Gastroesophageal sphincter (tissue), 4 donors: ENCODE measurements around the gene STK24. TPM values are rescaled to one million over a fixed set of nuclear protein-coding genes. Genes with fewer than 3 reads are reported as not detected.

ENCODE experiments used
- ATAC-seq: fragments of 150-250 bp; one replicate; pipeline ENCODE4 v1.9.1; 2016; ENCODE audit warnings: mild to moderate bottlenecking, moderate library complexity
- H3K27ac ChIP-seq, 4 donors: fragments of 200-600 bp; sonication (generic) in 3 of 4; 1 replicate in 3 of 4; 2 replicates in 1 of 4; pipeline ENCODE4 v1.5.1; 2016 to 2019
- H3K27me3 ChIP-seq: fragments of 200-600 bp; sonication (generic); one replicate; pipeline ENCODE4 v1.5.1; 2019
- H3K36me3 ChIP-seq, 2 donors: fragments of 200-600 bp; sonication (generic); one replicate each; pipeline ENCODE4 v1.5.1; 2019; ENCODE audit warnings: control low read depth in 1 of 2
- H3K4me1 ChIP-seq, 3 donors: fragments of 200-600 bp; sonication (generic); 1 replicate in 2 of 3; 2 replicates in 1 of 3; pipeline ENCODE4 v1.5.1; 2016 to 2019; ENCODE audit warnings: control low read depth in 2 of 3
- H3K4me3 ChIP-seq, 2 donors: fragments of 200-600 bp; sonication (generic); one replicate each; pipeline ENCODE4 v1.5.1; 2019; ENCODE audit warnings: mild to moderate bottlenecking in 1 of 2, moderate library complexity in 1 of 2
- H3K9me3 ChIP-seq, 3 donors: fragments of 200-600 bp; sonication (generic); one replicate each; pipeline ENCODE4 v1.5.1; 2017 to 2019; ENCODE audit warnings: control low read depth in 2 of 3
- EP300 ChIP-seq: sonication (generic); formaldehyde crosslinking; IDR thresholded peaks from one replicate; pipeline ENCODE4 v1.6.1; 2017; ENCODE audit warnings: antibody characterized with exemption, mild to moderate bottlenecking
- POLR2A ChIP-seq, 2 donors: fragments of 450-650 bp; IDR thresholded peaks; one replicate each; pipeline ENCODE4 v1.6.1; 2017; ENCODE audit warnings: antibody characterized with exemption in 2 of 2, mild to moderate bottlenecking in 2 of 2, moderate library complexity in 1 of 2
- POLR2AphosphoS5 ChIP-seq: sonication (generic); formaldehyde crosslinking; IDR thresholded peaks from one replicate; pipeline ENCODE4 v1.6.1; 2017; ENCODE audit warnings: antibody characterized with exemption
- WGBS, 2 donors: methylation state at CpG; one replicate each; pipeline ENCODE4 v1.1.5; 2018; ENCODE audit warnings: low coverage in 1 of 2; 5-methylcytosine and 5-hydroxymethylcytosine counted together
- total RNA-seq, 4 donors: library from RNA; depleted of rRNA; stranded (reverse); fragments of >200 nt; gene quantifications; one replicate each; pipeline ENCODE4 v1.1.0, GENCODE V29; 2016
- TF ChIP-seq, protein P1 (sequence below), 4 experiments: fragments of 200-600 bp in 2 of 4; fragments of 450-650 bp in 2 of 4; sonication (generic) in 1 of 4; IDR thresholded peaks; one replicate each; pipeline ENCODE4 v1.5.1; 2017 to 2019; ENCODE audit warnings: antibody characterized with exemption in 4 of 4, mild to moderate bottlenecking in 2 of 4, moderate library complexity in 2 of 4

Gene STK24
- total RNA-seq, 4 donors from 2014 or later, result 60.2 to 157 (median 102) TPM

DNA sequence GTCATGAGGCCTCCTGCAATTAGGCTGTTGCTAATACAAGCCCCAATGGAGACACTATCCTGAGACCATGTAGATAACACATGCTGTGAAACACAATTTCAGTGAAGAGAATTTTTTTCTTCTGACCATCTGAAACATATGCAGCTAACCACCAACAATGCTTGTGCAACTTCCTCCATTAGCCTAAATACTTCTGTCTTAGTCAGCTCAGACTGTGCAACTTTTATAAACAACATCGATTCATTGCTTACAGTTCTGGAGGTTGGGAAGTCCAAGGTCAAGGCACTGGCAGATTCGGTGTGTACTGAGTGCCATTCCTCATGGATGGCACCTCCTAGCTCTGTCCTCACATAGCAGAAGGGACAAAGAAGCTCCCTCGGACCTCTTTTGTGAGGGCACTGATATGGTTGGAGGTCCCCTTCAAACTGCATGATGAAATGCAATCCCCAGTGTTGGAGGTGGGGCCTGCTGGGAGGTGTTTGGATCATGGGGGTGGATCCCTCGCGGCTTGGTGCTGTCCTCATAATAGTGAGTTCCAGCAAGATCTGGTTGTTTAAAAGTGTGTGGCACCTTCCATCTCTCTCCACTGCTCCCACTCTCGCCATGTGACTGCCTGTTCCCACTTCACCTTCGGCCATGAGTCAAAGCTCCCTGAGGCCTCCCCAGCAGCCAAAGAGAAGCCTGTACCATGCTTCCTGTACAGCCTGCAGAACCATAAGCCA is 27.7 kb downstream of the STK24 start:
- H3K9me3 ChIP-seq, result peaks cover 0 to 6% (median 0%) of the 10 kb centered on the region in 3 donors
- no peak overlapping the region for H3K4me3 ChIP-seq
- no peak overlapping the region for H3K27ac ChIP-seq
- H3K4me1 ChIP-seq, result peaks cover 0 to 64% (median 22%) of the 10 kb centered on the region in 3 donors
- H3K27me3 ChIP-seq, result no peaks in the 10 kb centered on the region
- TF ChIP-seq EP300 (no peak), POLR2AphosphoS5 (peak; percentile 87)
- peaks cover 0 to 14% of the 10 kb centered on the region in 2 donors for H3K36me3 ChIP-seq
- ATAC-seq, result peak; percentile 73
- 73 to 77% methylated on average over 3 to 5 of the region's 7 CpGs for WGBS, 2 donors

DNA sequence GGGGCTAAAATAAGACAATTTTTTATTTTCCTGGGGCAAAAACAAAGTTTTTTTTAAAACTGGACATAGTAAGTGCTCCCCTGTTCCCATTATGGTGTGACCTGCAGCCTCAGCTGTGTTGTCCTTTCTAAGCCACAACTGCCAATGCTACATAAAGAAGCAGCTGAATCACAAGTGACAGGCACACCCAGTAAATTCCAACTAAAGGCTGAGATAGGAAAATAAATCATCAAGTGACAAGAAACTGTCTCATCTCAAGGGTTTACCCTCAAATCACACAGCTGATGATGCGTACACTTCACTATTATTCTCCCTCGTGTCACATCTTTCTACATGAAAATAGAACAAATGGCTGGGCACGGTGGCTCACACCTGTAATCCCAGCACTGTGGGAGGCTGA is 28.7 kb downstream of the STK24 start:
- TF ChIP-seq, protein P1, sequence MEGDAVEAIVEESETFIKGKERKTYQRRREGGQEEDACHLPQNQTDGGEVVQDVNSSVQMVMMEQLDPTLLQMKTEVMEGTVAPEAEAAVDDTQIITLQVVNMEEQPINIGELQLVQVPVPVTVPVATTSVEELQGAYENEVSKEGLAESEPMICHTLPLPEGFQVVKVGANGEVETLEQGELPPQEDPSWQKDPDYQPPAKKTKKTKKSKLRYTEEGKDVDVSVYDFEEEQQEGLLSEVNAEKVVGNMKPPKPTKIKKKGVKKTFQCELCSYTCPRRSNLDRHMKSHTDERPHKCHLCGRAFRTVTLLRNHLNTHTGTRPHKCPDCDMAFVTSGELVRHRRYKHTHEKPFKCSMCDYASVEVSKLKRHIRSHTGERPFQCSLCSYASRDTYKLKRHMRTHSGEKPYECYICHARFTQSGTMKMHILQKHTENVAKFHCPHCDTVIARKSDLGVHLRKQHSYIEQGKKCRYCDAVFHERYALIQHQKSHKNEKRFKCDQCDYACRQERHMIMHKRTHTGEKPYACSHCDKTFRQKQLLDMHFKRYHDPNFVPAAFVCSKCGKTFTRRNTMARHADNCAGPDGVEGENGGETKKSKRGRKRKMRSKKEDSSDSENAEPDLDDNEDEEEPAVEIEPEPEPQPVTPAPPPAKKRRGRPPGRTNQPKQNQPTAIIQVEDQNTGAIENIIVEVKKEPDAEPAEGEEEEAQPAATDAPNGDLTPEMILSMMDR (IDR thresholded peaks at IDR 0.05), result no peak
- TF ChIP-seq POLR2A (IDR thresholded peaks at IDR 0.05) (no peak), EP300 (no peak), POLR2AphosphoS5 (no peak)
- H3K4me1 ChIP-seq, result peaks cover 0 to 64% (median 21%) of the 10 kb centered on the region in 3 donors
- ATAC-seq, result no peak
- no peak overlapping the region for H3K27ac ChIP-seq
- H3K27me3 ChIP-seq, result no peaks in the 10 kb centered on the region
- peaks cover 0 to 14% of the 10 kb centered on the region in 2 donors for H3K36me3 ChIP-seq
- H3K9me3 ChIP-seq, result peaks cover 0 to 6% (median 0%) of the 10 kb centered on the region in 3 donors
- no peak overlapping the region for H3K4me3 ChIP-seq
- 92 to 96% methylated on average over 2 to 3 of the region's 3 CpGs for WGBS, 2 donors

DNA sequence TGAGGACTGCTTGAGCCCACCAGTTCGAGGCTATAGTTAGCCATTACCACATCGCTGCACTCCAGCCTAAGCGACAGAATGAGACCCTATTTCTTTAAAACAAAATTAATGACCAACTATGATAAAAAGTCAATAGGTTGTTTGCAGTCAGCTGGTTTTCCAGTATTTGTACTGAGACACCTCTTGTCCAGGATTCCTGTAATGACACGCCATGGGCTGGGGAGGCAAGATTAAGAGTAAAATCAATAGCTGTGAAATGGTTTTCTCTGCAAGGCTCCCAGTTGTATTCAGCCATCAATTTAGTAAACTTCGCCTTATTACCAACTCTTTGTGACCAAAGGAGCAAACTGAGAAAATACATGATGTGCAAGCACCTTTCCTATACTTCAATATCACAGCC is 29.5 kb downstream of the STK24 start:
- H3K4me3 ChIP-seq, result no peak overlapping the region
- H3K27me3 ChIP-seq, result no peaks in the 10 kb centered on the region
- peaks cover 0 to 64% (median 25%) of the 10 kb centered on the region in 3 donors for H3K4me1 ChIP-seq
- ATAC-seq, result no peak
- TF ChIP-seq, protein P1 (IDR thresholded peaks at IDR 0.05), result no peak
- TF ChIP-seq EP300, result no peak
- no peak for TF ChIP-seq POLR2AphosphoS5
- TF ChIP-seq POLR2A (IDR thresholded peaks at IDR 0.05), result no peak
- peaks cover 0 to 6% (median 0%) of the 10 kb centered on the region in 3 donors for H3K9me3 ChIP-seq
- no peak overlapping the region for H3K27ac ChIP-seq
- WGBS, 2 donors, result 89 to 98% methylated on average over 4 to 5 of the region's 5 CpGs
- H3K36me3 ChIP-seq, result peaks cover 0 to 14% of the 10 kb centered on the region in 2 donors

DNA sequence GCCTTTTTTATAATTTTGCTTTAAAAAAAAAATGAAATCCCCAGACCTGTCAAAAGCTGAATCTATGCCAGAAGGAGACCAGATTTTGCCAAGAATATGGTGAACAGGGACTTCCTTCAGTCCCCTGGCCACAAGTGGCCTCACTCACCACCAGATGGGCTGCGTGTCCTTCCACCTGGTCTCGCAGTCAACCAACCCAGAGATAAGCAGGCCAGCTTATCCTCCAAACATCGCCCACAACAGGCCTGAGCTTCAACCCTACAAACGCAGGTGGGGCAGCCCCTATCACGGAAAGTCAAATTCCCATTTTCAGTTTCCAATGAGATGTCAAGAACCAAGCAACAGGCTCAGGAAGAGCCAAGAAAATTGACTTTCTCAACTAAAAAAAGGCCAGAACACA is 30.5 kb downstream of the STK24 start:
- H3K4me1 ChIP-seq, result peaks cover 0 to 74% (median 25%) of the 10 kb centered on the region in 3 donors
- H3K9me3 ChIP-seq, result peaks cover 0 to 6% (median 0%) of the 10 kb centered on the region in 3 donors
- H3K27me3 ChIP-seq, result no peaks in the 10 kb centered on the region
- TF ChIP-seq POLR2AphosphoS5, result no peak
- TF ChIP-seq, protein P1 (IDR thresholded peaks at IDR 0.05), result no peak
- TF ChIP-seq POLR2A (IDR thresholded peaks at IDR 0.05), result no peak
- no peak for TF ChIP-seq EP300
- peak overlapping the region in 1 of 4 donors; percentile 15 for H3K27ac ChIP-seq
- H3K4me3 ChIP-seq, result no peak overlapping the region
- peaks cover 0 to 11% of the 10 kb centered on the region in 2 donors for H3K36me3 ChIP-seq
- no peak for ATAC-seq
- 67 to 95% methylated on average over 3 to 4 of the region's 5 CpGs for whole genome bisulfite sequencing, 2 donors

DNA sequence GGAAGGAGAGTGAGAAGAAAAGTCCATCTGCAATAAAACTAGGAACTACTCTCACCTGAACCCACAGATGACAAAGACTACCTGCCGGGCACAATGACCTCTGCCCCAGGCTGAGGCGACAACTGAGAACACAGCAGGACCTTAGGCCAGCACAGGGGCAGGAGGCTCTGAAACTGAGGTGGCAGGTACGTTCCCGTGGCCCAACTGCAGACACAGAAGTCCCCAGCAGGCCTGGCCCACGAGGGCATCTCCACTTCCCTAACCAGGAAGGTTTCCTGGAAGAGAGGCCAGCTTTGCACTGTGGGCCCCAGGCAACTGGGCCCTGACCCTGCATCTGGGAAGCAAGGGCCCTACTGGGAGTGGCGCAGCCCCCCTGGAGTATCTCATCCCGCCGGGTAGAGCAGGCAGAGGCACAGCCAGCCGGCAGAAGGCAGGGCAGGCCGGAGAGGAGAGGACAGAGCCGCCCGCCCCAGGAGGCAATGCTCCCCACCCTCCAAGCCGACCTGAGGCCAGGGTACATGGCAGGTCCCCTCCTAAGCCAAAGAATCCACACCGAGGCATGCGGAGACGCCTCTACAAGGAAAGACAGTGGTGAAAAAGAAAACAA is 32.7 kb downstream of the STK24 start:
- 58% methylated on average over 7 of the region's 16 CpGs; no CpG with 5 or more reads in 1 of the 2 donors for WGBS, 2 donors

More for the DNA sequence above, 32.7 kb downstream of the STK24 start:
- peak overlapping the region in 2 of 4 donors; percentile 55 to 60 for H3K27ac ChIP-seq
- H3K36me3 ChIP-seq, result peaks cover 0 to 3% of the 10 kb centered on the region in 2 donors
- H3K4me3 ChIP-seq, result no peak overlapping the region
- TF ChIP-seq, protein P1 (IDR thresholded peaks at IDR 0.05), result no peak
- TF ChIP-seq POLR2A (IDR thresholded peaks at IDR 0.05), result no peak
- no peak for TF ChIP-seq POLR2AphosphoS5
- TF ChIP-seq EP300, result no peak
- ATAC-seq, result no peak
- H3K4me1 ChIP-seq, result peaks cover 0 to 91% (median 28%) of the 10 kb centered on the region in 3 donors
- peaks cover 0 to 3% (median 0%) of the 10 kb centered on the region in 3 donors for H3K9me3 ChIP-seq
- no peaks in the 10 kb centered on the region for H3K27me3 ChIP-seq
